HG03565 (cell line): Measurements from ENCODE around the gene SENP1.
"Not testable (repeated sequence)": the region's sequence is repeated elsewhere in the genome, so short reads cannot be mapped to it uniquely, and the experiment has no call there.

Experiments used
- ATAC-seq: cut with Tn5 transposase; IDR thresholded peaks from one replicate; pipeline ENCODE4 v1.9.1; 2021; ENCODE audit warnings: mild to moderate bottlenecking, moderate library complexity; ENCODE audit not compliant: unreplicated experiment

Gene SENP1

GRCh38 chr12:48105867-48106680 lies at the start of gene SENP1:
Gene SENP1 (minus strand): TSS chr12:48106079. CDS start chr12:48101472, 4,607 bp downstream.
- ATAC-seq = peak; percentile 38

GRCh38 chr12:48151103-48151771 lies 45.4 kb upstream of the SENP1 start:
- no peak for ATAC-seq

GRCh38 chr12:48145981-48146380 lies 40.1 kb upstream of the SENP1 start:
- no peak for ATAC-seq

- no peak for ATAC-seq
Observed at GRCh38 chr12:48143898-48144297, 38.0 kb upstream of the SENP1 start.

- no peak for ATAC-seq
Observed at GRCh38 chr12:48142818-48143674, 37.2 kb upstream of the SENP1 start.

- no peak for ATAC-seq
Observed at GRCh38 chr12:48135027-48135426, 29.1 kb upstream of the SENP1 start.

GRCh38 chr12:48132826-48133225 lies 26.9 kb upstream of the SENP1 start:
- no peak for ATAC-seq

- ATAC-seq = no peak
Observed at GRCh38 chr12:48131517-48131916, 25.6 kb upstream of the SENP1 start.

GRCh38 chr12:48129376-48129775 lies 23.5 kb upstream of the SENP1 start:
- ATAC-seq = no peak

- no peak for ATAC-seq
Observed at GRCh38 chr12:48128800-48129199, 22.9 kb upstream of the SENP1 start.

- no peak for ATAC-seq
Observed at GRCh38 chr12:48126953-48127630, 21.2 kb upstream of the SENP1 start.

GRCh38 chr12:48125985-48126384 lies 20.1 kb upstream of the SENP1 start:
- ATAC-seq = no peak

GRCh38 chr12:48125542-48125941 lies 19.7 kb upstream of the SENP1 start:
- ATAC-seq = not testable (repeated sequence)

GRCh38 chr12:48123169-48123568 lies 17.3 kb upstream of the SENP1 start:
- no peak for ATAC-seq

- no peak for ATAC-seq
Observed at GRCh38 chr12:48122065-48122834, 16.4 kb upstream of the SENP1 start.

- ATAC-seq = no peak
Observed at GRCh38 chr12:48121522-48121921, 15.6 kb upstream of the SENP1 start.

- ATAC-seq = no peak
Observed at GRCh38 chr12:48119834-48120195, 13.9 kb upstream of the SENP1 start.

- ATAC-seq = peak; percentile 98
Observed at GRCh38 chr12:48119078-48119833, 13.4 kb upstream of the SENP1 start, which contains the start of gene PFKM. Gene PFKM (plus strand): TSS chr12:48119364. CDS start chr12:48122775, 3,411 bp downstream.

- no peak for ATAC-seq
Observed at GRCh38 chr12:48118284-48118871, 12.5 kb upstream of the SENP1 start.
